Mucosa of descending colon (tissue), 3 donors: ENCODE measurements around the gene TXNRD2. TPM values are rescaled to one million over a fixed set of nuclear protein-coding genes. Genes with fewer than 3 reads are reported as not detected.

Experiments
- ATAC-seq: fragments of 200-7000 bp; cut with Tn5 transposase; one replicate; pipeline ENCODE4 v1.9.1; 2020; ENCODE audit warnings: mild to moderate bottlenecking, moderate library complexity
- DNase-seq, 3 donors: peaks; one replicate each; pipeline ENCODE4 v3.0.0-alpha.2; 2020
- H3K36me3 ChIP-seq: fragments of 200-600 bp; one replicate; pipeline ENCODE4 v1.8.0; 2021; ENCODE audit warnings: low read depth, mild to moderate bottlenecking
- H3K4me1 ChIP-seq: fragments of 200-600 bp; one replicate; pipeline ENCODE4 v1.8.0; 2021; ENCODE audit warnings: low read depth, mild to moderate bottlenecking
- H3K4me3 ChIP-seq: fragments of 200-600 bp; one replicate; pipeline ENCODE4 v1.8.0; 2021; ENCODE audit warnings: mild to moderate bottlenecking
- H3K9me3 ChIP-seq: fragments of 200-600 bp; one replicate; pipeline ENCODE4 v1.8.0; 2021; ENCODE audit warnings: mild to moderate bottlenecking
- intact Hi-C, 2 donors: fragments of 100-400 bp; cut with DNase I in 1 of 2; cut with micrococcal nuclease in 1 of 2; formaldehyde crosslinking; loops; one replicate each; pipeline versions ENCODE4 v1.11.0 to v1.11.1; 2022; cut with DNase I, micrococcal nuclease
- total RNA-seq, 3 donors: library from RNA; stranded (reverse); fragmentation: NEBNext Ultra II Directional in 2 of 3; extraction: Animal tissue kit (Norgen Biotek cat#: 25700) in 2 of 3; gene quantifications; one replicate each; pipeline versions ENCODE4 v1.2.1 to v1.2.4, GENCODE V29; 2021 to 2023
- TF ChIP-seq, protein P1 (sequence below): fragments of 200-600 bp; IDR thresholded peaks from one replicate; pipeline ENCODE4 v1.8.0; 2022; ENCODE audit warnings: antibody characterized with exemption, mild to moderate bottlenecking
- donor health status: DM: no; HTN: no; CAD: no; lungs with moderate emphysema.
- donor health status: DM: no; HTN: no; CAD: no.
- donor health status: DM: no; HTN: yes; CAD: no.

TXNRD2 gene
- total RNA-seq, 3 donors from 2014 or later = 20.9 to 23.6 (median 22.6) TPM

DNA sequence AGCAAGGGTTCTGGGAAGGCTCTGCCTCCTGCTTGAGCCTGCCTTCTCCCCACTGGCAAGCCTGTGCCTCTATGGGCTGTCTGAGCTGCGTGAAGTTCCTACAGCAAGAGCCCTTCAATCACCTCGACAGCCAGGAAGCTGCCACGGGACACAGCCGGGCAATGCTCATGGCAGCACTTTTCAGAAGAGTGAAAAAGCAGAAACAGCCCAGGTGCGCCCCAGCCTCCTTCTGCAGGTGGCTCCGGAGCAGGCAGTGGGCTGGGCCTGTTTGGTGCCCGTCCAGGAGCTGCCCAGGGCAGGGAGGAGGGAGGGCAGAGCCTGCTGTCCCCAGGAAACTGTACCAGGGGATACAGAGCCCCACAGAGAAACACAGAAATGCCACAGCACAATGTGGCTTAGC is 24.7 kb downstream of the TXNRD2 start:
- Histone ChIP-seq H3K4me1 (no peaks in the 10 kb centered on the region), H3K36me3 (peaks cover 3% of the 10 kb centered on the region)

DNA sequence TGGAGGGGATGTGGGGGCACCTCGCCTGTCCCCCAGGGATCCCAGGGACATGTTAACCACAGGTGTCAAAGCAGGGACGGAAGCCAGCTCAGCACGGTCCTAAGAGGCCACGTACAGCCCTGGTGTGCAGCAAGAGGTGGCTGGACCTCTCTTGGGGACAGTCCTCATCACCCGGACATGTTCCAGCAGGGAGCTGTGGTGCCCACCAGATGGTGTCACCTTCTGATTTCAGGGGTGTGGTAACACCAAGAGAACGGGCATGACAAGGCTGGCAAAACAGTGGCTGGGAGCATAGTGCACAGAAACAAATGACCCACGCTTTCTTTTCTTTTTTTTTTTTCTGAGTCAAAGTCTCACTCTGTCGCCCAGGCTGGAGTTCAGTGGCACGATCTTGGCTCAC is 25.6 kb downstream of the TXNRD2 start:
- intact Hi-C loops = no loop called here
- Histone ChIP-seq H3K4me3 (no peak overlapping the region), H3K4me1 (no peaks in the 10 kb centered on the region), H3K36me3 (peaks cover 3% of the 10 kb centered on the region), H3K9me3 (no peaks in the 10 kb centered on the region)
- TF ChIP-seq, protein P1, sequence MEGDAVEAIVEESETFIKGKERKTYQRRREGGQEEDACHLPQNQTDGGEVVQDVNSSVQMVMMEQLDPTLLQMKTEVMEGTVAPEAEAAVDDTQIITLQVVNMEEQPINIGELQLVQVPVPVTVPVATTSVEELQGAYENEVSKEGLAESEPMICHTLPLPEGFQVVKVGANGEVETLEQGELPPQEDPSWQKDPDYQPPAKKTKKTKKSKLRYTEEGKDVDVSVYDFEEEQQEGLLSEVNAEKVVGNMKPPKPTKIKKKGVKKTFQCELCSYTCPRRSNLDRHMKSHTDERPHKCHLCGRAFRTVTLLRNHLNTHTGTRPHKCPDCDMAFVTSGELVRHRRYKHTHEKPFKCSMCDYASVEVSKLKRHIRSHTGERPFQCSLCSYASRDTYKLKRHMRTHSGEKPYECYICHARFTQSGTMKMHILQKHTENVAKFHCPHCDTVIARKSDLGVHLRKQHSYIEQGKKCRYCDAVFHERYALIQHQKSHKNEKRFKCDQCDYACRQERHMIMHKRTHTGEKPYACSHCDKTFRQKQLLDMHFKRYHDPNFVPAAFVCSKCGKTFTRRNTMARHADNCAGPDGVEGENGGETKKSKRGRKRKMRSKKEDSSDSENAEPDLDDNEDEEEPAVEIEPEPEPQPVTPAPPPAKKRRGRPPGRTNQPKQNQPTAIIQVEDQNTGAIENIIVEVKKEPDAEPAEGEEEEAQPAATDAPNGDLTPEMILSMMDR = no peak
- DNase-seq = no peak
- ATAC-seq = no peak

More for the DNA sequence above, 24.7 kb downstream of the TXNRD2 start:
- ATAC-seq (no peak), DNase-seq (no peak)
- intact Hi-C loops = no loop called here
- H3K9me3 ChIP-seq = no peaks in the 10 kb centered on the region
- TF ChIP-seq, protein P1 = no peak
- no peak overlapping the region for H3K4me3 ChIP-seq

DNA sequence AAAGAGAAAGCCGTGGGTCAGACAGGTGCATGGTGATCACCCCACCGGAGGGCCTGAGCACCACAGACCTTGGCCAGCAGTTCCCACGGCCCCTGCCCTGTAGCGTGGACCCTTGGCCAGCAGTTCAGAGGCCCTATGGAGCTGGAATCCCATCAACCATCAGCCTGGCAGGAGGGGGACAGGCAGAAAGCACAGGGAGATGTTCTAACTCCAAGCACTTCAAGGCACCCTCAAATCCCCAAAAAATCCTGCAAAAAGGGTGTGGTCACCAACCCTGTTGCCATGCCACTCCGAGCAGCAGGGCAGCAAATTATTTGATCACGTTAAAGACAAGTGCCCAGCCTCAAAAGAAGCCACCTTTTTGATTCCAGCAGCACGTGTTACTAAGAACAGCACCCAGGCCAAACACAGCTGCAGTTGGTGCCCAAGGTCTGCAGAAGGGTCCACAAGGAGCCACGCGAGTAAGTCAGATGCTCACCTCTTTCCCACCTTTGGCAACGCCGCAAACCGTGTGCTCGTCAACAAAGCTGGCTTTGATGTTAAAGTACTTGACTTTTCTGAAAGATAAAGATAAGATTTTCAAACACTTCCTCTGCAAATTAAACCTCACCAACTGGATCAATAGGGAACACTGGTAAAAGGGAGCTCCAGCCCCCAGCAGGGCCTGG is 26.2 kb downstream of the TXNRD2 start:
- intact Hi-C loops = no loop called here
- TF ChIP-seq, protein P1 = no peak
- no peak overlapping the region for H3K4me3 ChIP-seq
- H3K4me1 ChIP-seq = no peaks in the 10 kb centered on the region
- no peaks in the 10 kb centered on the region for H3K9me3 ChIP-seq
- peaks cover 3% of the 10 kb centered on the region for H3K36me3 ChIP-seq
- DNase-seq = no peak
- ATAC-seq = no peak

DNA sequence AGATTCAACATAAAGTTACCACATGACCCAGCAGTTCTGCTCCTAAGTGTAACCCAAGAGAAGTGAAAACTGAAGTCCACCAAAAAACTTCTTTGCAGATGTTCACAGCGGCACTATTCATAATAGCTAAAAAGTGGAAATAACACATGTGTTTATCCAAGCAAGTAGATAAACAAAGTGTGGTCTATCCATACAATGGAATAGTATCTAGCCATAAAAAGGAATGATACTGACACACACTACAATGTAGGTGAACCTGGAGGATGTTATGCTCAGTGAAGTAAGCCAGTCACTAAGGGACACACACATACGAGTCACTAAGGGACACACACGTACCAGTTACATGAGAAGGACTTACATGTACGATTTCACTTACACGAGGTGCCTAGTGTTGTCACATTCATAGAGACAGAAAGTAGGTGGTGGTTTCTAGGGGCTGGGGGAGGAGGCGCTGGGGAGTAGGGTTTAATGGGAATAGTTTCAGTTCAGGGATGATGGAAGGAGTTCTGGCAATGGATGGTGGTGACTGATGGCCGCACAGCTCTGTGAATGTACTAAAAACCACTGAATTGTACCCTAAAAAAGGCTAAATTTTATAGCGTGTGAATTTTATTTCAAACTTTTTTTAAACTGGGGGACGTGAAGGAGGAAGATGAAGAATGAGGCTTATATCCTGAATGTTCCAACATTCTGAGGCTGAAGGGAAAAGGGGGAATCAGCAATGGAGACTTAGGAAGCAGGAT is 27.2 kb downstream of the TXNRD2 start:
- Histone ChIP-seq H3K4me3 (no peak overlapping the region), H3K36me3 (peaks cover 3% of the 10 kb centered on the region), H3K9me3 (no peaks in the 10 kb centered on the region), H3K4me1 (no peaks in the 10 kb centered on the region)
- TF ChIP-seq, protein P1 = no peak
- no peak for DNase-seq
- intact Hi-C loops = no loop called here
- ATAC-seq = no peak

DNA sequence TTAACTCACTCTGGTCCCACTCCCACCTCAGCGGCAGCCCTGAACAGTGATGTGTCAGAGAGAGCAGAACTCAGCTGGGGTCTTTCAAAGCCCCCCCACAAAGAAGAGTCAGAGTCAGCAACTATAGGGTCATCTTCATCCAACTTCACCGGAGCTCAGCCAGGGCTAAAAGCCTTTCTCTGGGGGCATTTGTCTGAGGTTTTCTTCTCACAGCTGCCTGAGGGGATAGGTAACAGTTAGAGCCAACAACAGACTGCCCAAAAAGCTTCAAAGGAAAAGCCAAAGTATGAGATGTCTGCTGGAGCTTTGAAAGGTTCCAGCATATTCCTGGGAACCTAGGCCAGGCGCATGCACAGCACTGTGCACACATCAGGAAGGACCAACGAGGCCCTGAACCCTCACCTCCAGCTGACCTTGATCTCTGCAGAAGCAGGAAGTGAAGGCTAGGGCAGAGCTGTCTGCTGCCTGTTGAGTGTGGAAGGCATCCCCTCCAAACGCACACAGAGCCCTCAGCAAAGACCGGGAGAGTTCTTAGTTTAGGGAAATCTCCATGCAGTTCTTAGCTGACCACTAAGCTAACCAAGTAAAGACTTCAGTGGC is 28.2 kb downstream of the TXNRD2 start:
- peaks cover 3% of the 10 kb centered on the region for H3K36me3 ChIP-seq
- TF ChIP-seq, protein P1 = no peak
- ATAC-seq (no peak), DNase-seq (no peak)
- intact Hi-C loops = no loop called here
- H3K4me1 ChIP-seq = no peaks in the 10 kb centered on the region
- H3K4me3 ChIP-seq = no peak overlapping the region
- no peaks in the 10 kb centered on the region for H3K9me3 ChIP-seq
